ENCODE measurements around the gene ACACA.

The ACACA gene

DNA sequence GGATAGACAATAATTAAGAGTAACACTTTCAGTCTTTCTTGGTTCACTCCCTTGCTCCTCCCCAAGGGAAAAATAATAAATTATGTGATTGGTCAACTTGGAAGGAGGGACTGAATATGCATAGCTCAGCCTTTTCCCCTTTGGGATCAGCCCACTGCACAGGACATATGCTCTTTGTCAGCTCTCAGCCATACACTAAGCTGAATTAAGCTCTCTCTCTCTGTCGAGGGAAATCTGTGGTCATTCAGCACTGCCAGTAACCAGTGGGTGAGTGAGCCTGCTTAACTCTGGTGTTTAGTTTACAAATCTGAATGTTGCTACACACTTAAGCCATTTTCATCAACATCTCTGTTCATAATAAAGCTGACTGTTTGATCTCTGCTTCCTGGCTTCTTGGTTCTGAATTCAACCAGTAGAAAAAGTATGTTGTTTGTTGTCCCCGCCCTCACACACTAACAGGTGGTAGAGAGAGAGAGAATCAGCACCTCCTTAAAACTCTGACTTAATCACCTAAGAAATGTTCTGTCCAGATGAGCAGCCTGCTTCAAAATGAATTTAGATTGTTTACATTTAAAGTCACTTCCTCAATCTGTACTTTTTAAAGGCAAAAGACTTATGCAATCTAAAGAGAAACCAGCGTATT is 133.1 kb downstream of the ACACA start:
- ATAC-seq (no peak), DNase-seq (no peak)
- no peak overlapping the region for H3K4me3 Mint-ChIP-seq
- no peak overlapping the region for H3K27ac Mint-ChIP-seq
- H3K27me3 Mint-ChIP-seq, result no peaks in the 10 kb centered on the region
- no peaks in the 10 kb centered on the region for H3K9me3 Mint-ChIP-seq
- no peaks in the 10 kb centered on the region for H3K4me1 Mint-ChIP-seq
- H3K36me3 Mint-ChIP-seq (ENCODE audit: low read depth), result peaks cover 62% of the 10 kb centered on the region

- no peak overlapping the region for H3K27ac Mint-ChIP-seq
- no peak for ATAC-seq
- no peaks in the 10 kb centered on the region for H3K27me3 Mint-ChIP-seq
- no peak overlapping the region for H3K4me3 Mint-ChIP-seq
- H3K9me3 Mint-ChIP-seq, result peaks cover 14% of the 10 kb centered on the region
- no peaks in the 10 kb centered on the region for H3K4me1 Mint-ChIP-seq
- DNase-seq, result no peak
- peaks cover 78% of the 10 kb centered on the region for H3K36me3 Mint-ChIP-seq (ENCODE audit: low read depth)
Observed at GRCh38 chr17:37265446-37266173, 141.0 kb downstream of the ACACA start.

DNA sequence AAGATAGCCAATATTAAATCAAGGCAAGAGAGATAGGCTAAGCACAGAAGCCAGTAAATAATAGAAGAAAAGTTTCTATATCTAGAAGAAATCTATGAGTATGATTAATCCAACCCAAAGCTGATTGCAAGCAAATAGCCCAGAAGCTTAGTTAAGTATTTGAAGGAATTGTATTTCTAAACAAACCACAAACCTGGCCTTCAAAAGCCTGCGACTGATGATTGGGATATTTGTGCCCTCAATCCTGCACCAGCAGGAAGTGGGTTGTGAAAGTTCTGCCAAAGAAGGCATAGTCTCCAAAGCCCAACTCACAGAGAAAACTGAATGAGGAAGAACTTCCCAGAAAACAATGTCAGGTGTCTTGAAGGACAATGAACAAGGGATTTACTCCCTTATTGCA is 145.3 kb downstream of the ACACA start:
- H3K4me1 Mint-ChIP-seq, result no peaks in the 10 kb centered on the region
- no peak overlapping the region for H3K27ac Mint-ChIP-seq
- no peak overlapping the region for H3K4me3 Mint-ChIP-seq
- H3K27me3 Mint-ChIP-seq, result no peaks in the 10 kb centered on the region
- H3K36me3 Mint-ChIP-seq (ENCODE audit: low read depth), result peaks cover 60% of the 10 kb centered on the region
- DNase-seq, result no peak
- H3K9me3 Mint-ChIP-seq, result peaks cover 3% of the 10 kb centered on the region
- no peak for ATAC-seq

DNA sequence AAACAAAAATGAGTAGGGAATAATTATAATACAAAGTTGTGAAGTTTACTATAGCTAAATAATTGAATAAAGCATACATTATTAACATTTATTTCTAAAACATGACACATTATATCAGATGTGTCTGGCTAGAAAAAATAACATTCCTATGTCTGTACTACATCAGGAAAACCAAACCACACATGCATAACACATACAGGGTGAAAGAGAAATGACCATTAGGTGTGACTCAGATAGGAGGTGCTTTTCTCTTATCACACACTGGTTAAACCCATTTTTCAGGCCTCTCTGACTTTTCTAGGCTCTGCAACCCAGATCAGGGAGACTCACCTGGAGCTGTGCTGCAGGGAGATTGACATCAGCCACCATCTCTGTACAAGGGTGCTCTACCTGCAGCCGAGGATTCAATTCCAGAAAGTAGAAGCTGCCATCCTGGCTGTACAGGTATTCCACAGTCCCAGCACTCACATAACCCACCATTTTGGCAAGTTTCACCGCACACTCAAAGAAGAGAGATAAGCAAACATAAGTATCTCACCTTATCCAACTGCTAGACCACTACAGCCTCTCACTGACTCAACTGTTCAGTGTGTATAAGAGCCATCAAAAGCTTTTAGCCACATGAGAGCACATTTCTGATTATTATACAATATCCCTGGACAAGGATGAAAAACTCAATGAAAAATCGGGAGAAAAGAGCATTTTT is 147.5 kb downstream of the ACACA start:
- no peaks in the 10 kb centered on the region for H3K9me3 Mint-ChIP-seq
- H3K36me3 Mint-ChIP-seq (ENCODE audit: low read depth), result peaks cover 44% of the 10 kb centered on the region
- H3K4me3 Mint-ChIP-seq, result no peak overlapping the region
- H3K27me3 Mint-ChIP-seq, result no peaks in the 10 kb centered on the region
- ATAC-seq, result no peak
- no peak overlapping the region for H3K27ac Mint-ChIP-seq
- no peak for DNase-seq
- H3K4me1 Mint-ChIP-seq, result no peaks in the 10 kb centered on the region

GRCh38 chr17:37256627-37257026 is 150.0 kb downstream of the ACACA start:
- peaks cover 34% of the 10 kb centered on the region for H3K36me3 Mint-ChIP-seq (ENCODE audit: low read depth)
- H3K27ac Mint-ChIP-seq, result no peak overlapping the region
- H3K4me3 Mint-ChIP-seq, result no peak overlapping the region
- no peaks in the 10 kb centered on the region for H3K9me3 Mint-ChIP-seq
- DNase-seq (no peak), ATAC-seq (no peak)
- H3K4me1 Mint-ChIP-seq, result no peaks in the 10 kb centered on the region
- H3K27me3 Mint-ChIP-seq, result no peaks in the 10 kb centered on the region

GRCh38 chr17:37255432-37255831 is 151.2 kb downstream of the ACACA start:
- H3K4me3 Mint-ChIP-seq, result no peak overlapping the region
- H3K9me3 Mint-ChIP-seq, result no peaks in the 10 kb centered on the region
- H3K27ac Mint-ChIP-seq, result no peak overlapping the region
- H3K36me3 Mint-ChIP-seq (ENCODE audit: low read depth), result peaks cover 37% of the 10 kb centered on the region
- no peaks in the 10 kb centered on the region for H3K27me3 Mint-ChIP-seq
- DNase-seq (no peak), ATAC-seq (no peak)
- H3K4me1 Mint-ChIP-seq, result no peaks in the 10 kb centered on the region

DNA sequence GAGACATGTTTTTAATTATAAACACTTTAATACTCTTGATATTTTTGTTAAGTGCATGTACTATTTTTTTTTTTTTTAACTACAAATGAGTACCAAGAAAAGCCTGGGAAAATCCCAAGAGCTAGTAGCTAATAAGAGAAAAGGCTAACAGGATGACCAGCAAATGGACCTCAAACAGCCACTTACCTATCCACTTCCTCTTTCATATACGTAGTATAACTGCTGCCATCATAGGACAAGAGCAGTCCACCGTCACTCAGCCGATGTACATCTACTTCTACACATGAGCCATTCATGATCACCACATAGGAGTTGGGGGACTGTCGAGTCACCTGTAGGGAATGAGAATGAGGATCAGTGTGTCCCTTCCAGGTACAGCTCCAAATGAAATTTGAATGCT is 158.8 kb downstream of the ACACA start:
- Mint-ChIP-seq H3K27ac (no peak overlapping the region), H3K9me3 (no peaks in the 10 kb centered on the region), H3K4me1 (no peaks in the 10 kb centered on the region), H3K27me3 (no peaks in the 10 kb centered on the region), H3K36me3 (ENCODE audit: low read depth) (peaks cover 62% of the 10 kb centered on the region), H3K4me3 (no peak overlapping the region)
- ATAC-seq (no peak), DNase-seq (no peak)

DNA sequence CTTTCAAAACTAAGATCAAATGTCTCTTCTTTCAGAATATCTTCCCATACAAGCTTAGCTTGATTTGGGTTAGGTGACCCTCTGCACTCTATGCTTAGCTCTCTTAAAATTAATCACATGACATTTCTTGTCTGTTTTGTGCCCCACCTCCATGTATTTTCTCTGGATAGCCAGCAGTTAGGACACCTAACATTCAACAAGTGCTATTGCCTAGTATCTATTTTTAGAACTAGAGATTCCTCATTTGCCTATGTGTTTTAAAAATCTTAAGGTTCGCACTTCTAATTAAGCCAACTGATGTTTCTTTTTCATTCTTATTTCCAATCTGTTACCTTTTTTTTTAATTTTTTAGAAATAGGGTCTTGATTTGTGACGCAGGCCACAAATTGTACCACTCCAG is 160.6 kb downstream of the ACACA start:
- no peak overlapping the region for H3K4me3 Mint-ChIP-seq
- H3K27ac Mint-ChIP-seq, result no peak overlapping the region
- H3K36me3 Mint-ChIP-seq (ENCODE audit: low read depth), result peaks cover 61% of the 10 kb centered on the region
- ATAC-seq (no peak), DNase-seq (no peak)
- H3K4me1 Mint-ChIP-seq, result no peaks in the 10 kb centered on the region
- no peaks in the 10 kb centered on the region for H3K27me3 Mint-ChIP-seq
- no peaks in the 10 kb centered on the region for H3K9me3 Mint-ChIP-seq

GRCh38 chr17:37240381-37240780 is 166.3 kb downstream of the ACACA start:
- DNase-seq (no peak), ATAC-seq (no peak)
- no peak overlapping the region for H3K27ac Mint-ChIP-seq
- peaks cover 65% of the 10 kb centered on the region for H3K36me3 Mint-ChIP-seq (ENCODE audit: low read depth)
- no peak overlapping the region for H3K4me3 Mint-ChIP-seq
- H3K27me3 Mint-ChIP-seq, result no peaks in the 10 kb centered on the region
- H3K4me1 Mint-ChIP-seq, result no peaks in the 10 kb centered on the region
- H3K9me3 Mint-ChIP-seq, result no peaks in the 10 kb centered on the region

DNA sequence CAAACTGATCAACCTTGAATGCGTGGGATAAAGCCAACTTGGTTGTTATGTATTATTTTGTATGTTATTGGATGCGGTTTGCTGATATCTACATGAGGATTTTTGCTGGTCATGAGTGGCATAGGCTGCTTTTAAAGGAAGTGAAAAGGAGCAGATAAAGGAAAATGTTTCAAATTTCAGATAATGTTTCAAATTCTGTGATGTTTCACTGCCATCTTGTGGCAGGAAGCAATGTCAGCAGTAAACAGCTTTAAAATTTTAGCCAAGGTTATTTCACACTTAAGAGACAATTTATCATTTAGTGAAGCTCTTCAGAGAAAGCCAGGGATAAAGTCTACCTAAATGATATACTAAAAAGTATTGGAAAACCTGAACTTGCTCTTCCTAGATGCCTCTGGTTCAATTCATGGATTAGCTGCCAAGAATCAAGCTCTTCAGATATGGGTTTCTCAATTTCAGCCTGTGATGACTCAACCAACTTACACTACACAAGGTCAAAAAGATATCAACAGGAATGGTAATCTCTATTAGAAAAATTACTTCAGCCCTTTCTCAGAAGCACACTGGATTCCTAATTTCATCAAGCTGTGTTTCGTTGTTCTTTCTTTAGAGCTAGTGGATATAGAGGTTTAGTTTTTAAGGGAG is 166.8 kb downstream of the ACACA start:
- no peaks in the 10 kb centered on the region for H3K9me3 Mint-ChIP-seq
- H3K4me3 Mint-ChIP-seq, result no peak overlapping the region
- H3K27ac Mint-ChIP-seq, result no peak overlapping the region
- H3K4me1 Mint-ChIP-seq, result no peaks in the 10 kb centered on the region
- no peak for ATAC-seq
- H3K36me3 Mint-ChIP-seq (ENCODE audit: low read depth), result peaks cover 67% of the 10 kb centered on the region
- DNase-seq, result no peak
- no peaks in the 10 kb centered on the region for H3K27me3 Mint-ChIP-seq

GRCh38 chr17:37234106-37234505 is 172.5 kb downstream of the ACACA start:
- no peak for ATAC-seq
- peaks cover 42% of the 10 kb centered on the region for H3K36me3 Mint-ChIP-seq (ENCODE audit: low read depth)
- H3K27ac Mint-ChIP-seq, result no peak overlapping the region
- no peaks in the 10 kb centered on the region for H3K27me3 Mint-ChIP-seq
- H3K4me1 Mint-ChIP-seq, result no peaks in the 10 kb centered on the region
- DNase-seq, result no peak
- no peak overlapping the region for H3K4me3 Mint-ChIP-seq
- H3K9me3 Mint-ChIP-seq, result no peaks in the 10 kb centered on the region

DNA sequence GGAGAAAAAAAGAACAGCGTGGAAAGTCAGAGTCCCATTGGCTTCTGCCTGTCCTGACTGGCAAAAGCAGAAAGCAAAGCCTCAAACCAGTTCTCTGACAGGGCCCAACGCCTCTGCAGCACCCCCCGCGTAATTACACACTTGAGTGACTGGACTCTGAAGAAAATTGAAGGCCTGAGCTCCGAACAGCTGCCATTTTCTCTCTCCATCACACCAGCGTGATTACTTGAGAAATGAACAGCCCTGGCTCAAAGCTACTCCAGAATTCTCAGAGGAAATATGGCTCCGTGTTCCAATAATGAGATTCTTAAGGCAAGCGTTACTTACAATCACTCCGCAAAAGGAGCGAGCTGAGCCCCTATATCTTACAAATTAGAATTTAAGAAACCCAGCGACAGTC is 173.6 kb downstream of the ACACA start:
- Mint-ChIP-seq H3K36me3 (ENCODE audit: low read depth) (peaks cover 44% of the 10 kb centered on the region), H3K27me3 (no peaks in the 10 kb centered on the region)

GRCh38 chr17:37231887-37232286 is 174.7 kb downstream of the ACACA start:
- ATAC-seq (no peak), DNase-seq (no peak)
- Mint-ChIP-seq H3K27ac (no peak overlapping the region), H3K36me3 (ENCODE audit: low read depth) (peaks cover 38% of the 10 kb centered on the region), H3K9me3 (no peaks in the 10 kb centered on the region), H3K27me3 (no peaks in the 10 kb centered on the region), H3K4me1 (no peaks in the 10 kb centered on the region), H3K4me3 (no peak overlapping the region)

More for the DNA sequence above, 173.6 kb downstream of the ACACA start:
- Mint-ChIP-seq H3K4me1 (no peaks in the 10 kb centered on the region), H3K9me3 (no peaks in the 10 kb centered on the region), H3K4me3 (no peak overlapping the region), H3K27ac (no peak overlapping the region)
- no peak for ATAC-seq
- no peak for DNase-seq

GRCh38 chr17:37230633-37231032 is 176.0 kb downstream of the ACACA start:
- Mint-ChIP-seq H3K36me3 (ENCODE audit: low read depth) (peaks cover 39% of the 10 kb centered on the region), H3K27ac (no peak overlapping the region), H3K9me3 (no peaks in the 10 kb centered on the region), H3K4me3 (no peak overlapping the region), H3K4me1 (no peaks in the 10 kb centered on the region), H3K27me3 (no peaks in the 10 kb centered on the region)
- DNase-seq, result no peak
- no peak for ATAC-seq

GRCh38 chr17:37225465-37225864 is 181.2 kb downstream of the ACACA start:
- Mint-ChIP-seq H3K27ac (no peak overlapping the region), H3K27me3 (no peaks in the 10 kb centered on the region), H3K9me3 (no peaks in the 10 kb centered on the region), H3K4me1 (peaks cover 3% of the 10 kb centered on the region), H3K4me3 (no peak overlapping the region), H3K36me3 (ENCODE audit: low read depth) (peaks cover 41% of the 10 kb centered on the region)
- DNase-seq (no peak), ATAC-seq (no peak)
